GM18499 (cell line): Measurements from ENCODE around the gene HORMAD2.

ENCODE experiments used
- ATAC-seq: cut with Tn5 transposase; IDR thresholded peaks from one replicate; pipeline ENCODE4 v1.9.1; 2021; ENCODE audit warnings: moderate number of reproducible peaks; ENCODE audit not compliant: insufficient read depth, unreplicated experiment

HORMAD2 gene

GRCh38 chr22:30158744-30159500 is 78.7 kb downstream of the HORMAD2 start:
- no peak for ATAC-seq

DNA sequence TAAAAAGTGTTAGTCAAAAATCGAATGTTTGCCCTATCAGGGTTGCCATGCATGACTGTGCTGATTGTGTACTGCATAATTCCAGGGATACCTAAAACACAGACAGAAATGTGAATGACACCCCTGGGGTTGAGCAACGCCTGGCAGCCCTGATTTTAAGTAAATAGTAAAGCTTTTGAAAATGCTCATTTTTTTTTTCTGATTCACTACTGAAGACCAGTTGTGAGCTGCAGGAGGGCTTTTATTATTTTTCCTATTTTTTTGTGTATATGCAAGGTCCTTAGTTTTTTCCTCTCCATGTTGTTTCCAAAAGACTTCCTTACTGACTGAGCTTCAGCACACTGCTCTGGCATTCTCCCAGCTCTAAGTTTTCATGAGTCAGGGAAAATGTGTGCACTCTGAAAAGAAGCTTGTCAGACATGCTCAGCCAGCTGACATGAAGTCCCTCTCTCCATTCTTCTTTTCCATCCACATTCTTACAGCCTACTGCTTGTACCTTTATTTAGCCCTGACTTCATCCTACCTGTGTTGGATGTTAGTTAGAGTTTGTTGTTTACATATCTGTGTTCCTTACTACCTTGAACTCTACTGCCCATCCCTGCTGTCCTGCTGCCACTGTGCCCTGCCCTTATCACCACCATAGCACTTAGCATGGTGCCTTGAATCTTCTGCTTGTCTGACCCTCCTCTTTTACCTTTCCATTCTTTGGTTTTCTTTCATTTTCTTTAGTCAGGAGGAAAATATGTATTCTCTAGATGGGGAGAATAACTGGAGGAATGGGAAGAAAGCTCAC is 79.5 kb downstream of the HORMAD2 start:
- no peak for ATAC-seq

DNA sequence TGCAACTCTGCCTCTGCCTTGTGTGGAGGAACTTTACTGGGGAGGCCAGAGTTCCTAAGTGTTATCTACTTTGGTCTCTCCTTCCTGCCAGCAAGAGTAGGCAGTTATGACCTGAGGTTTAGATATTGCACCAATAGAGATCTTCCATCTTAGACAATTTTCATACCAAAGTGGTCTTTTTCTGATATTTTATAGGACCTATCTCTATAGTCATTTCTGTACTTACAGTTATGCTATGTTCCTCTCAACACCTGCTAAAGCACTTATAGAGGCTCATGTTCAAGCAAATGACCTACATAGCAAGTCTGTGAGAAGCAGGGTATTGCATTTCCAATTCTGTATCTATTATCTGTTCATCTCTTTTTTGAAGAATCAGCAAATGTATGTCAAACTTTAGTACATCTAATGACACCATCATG is 80.8 kb downstream of the HORMAD2 start:
- no peak for ATAC-seq

DNA sequence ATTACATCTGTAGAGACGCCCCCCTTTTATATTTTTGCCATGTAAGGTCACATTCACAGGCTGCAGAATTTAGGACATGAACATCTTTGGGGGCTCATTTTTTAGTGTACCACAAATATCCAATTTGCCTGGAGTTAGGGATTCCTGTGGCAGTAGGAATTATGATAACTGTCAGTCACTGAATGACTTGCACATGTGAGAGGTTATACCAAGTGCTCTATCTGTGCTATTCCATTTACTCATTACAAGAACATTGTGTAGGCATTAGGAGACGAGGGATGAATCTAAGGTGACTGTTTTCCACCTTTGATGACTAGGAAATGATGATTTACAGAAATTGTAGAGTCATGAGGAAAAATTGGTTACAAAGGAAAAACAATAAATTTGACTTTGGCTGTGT is 87.0 kb downstream of the HORMAD2 start:
- no peak for ATAC-seq

DNA sequence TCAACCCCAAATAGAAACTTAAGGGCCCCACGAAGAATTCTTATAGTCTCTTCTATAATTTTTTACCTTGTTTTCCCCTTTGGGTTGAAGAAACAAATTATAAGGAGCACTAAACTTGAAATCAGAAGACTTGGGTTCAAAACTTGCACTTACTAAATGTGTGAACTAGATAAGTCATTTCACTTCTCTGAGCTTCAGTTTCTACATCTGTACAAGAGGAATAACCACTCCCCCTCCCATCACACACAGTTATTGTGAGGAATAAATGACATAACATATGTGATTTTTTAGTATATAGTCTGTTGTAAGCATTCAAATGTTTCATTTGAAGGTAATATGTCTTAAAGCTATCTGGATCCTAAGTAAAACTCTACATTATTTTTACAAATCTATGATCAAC is 87.5 kb downstream of the HORMAD2 start:
- ATAC-seq: no peak

GRCh38 chr22:30169002-30169401 is 88.7 kb downstream of the HORMAD2 start:
- no peak for ATAC-seq

- no peak for ATAC-seq
Observed at GRCh38 chr22:30170129-30170528, 89.9 kb downstream of the HORMAD2 start.

DNA sequence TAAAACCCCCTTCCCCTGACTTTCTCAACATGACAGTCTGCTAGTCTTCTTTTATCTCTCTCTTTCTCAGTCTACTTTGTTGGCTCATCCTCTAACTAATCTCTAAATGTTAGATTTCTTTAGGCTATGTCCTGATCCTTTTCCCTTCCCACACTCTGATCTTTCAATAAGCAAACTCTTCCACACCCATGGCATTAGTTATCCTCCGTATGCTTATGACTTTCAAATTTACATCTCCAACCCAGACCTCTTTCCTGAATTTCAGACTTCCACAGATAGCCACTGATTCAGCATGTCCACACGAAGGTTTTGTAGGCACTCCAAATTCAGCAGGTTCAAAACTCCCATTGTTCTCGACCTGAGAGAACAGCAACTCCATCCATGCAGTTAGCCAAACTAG is 90.7 kb downstream of the HORMAD2 start:
- ATAC-seq: no peak

DNA sequence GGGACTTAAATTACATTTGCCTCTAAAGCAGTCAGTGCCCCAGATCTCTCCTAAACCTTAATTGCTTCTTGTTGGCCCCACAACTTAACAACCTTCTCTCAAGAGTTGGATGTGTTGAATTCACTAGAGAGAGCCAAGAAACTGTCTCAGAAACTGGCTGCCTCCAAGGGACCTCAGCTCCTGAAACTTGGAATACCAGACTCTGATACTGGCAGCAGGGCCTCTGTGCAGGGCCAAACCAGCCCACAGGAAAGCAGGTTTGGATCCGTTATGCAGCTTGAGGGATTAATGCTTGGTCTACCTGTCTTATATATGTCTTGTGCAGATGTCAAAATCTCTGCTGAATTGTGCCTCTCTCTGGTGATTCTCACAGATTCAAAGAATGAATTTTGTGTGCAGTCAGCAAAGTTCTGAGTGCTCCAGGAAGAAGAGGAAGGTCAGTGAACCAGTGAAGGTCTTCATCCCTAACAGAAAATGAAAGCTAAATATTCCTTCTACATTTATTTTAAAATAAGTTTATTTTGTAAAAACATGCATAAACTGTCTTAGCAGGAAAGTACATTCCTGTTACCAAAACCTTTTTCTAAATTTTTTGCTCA is 95.5 kb downstream of the HORMAD2 start:
- no peak for ATAC-seq

- no peak for ATAC-seq
Observed at GRCh38 chr22:30176431-30176830, 96.2 kb downstream of the HORMAD2 start.

DNA sequence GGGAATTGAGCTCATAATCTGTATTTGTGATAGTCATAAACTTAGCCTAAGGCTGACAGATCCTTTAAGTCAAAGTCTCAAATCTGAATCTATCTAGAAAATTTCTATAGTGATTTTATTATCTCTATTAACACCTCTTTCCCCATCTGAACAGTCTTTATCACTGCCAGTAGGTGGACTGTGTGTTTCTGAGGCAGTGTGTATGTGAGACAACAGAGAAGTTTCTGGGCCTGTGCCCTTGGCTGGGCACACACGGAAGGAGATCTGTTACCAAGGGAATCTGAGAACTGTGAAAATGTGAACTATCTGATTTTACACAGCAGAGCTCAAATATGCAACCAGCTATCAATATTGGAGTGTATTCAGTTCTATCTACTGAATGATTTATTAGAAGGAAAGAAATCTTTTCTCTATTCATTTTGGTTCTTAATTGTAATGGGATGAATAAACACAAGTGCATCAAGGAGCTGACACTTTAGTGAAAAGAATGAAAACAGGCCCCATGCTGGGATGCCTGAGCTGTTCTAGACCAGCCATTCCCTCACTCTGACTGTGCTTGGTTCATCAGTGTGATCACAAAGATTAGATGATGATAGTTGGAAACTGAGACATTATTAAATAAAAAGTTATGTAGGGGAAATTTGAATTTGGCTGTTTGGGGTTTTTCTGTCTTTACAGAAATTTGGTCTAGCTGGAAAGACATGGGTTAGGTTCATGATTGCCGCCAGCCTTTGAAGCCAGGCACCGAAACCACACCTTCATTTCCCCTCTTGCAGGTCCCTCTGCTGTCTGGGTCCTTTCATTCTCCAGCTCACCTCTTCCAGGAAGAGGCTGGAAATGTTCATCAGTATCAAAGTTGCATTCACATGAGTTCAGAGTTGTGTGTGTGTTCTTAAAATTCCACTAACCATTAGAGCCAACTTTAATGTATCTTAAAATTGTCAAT is 98.2 kb downstream of the HORMAD2 start:
- ATAC-seq: no peak

DNA sequence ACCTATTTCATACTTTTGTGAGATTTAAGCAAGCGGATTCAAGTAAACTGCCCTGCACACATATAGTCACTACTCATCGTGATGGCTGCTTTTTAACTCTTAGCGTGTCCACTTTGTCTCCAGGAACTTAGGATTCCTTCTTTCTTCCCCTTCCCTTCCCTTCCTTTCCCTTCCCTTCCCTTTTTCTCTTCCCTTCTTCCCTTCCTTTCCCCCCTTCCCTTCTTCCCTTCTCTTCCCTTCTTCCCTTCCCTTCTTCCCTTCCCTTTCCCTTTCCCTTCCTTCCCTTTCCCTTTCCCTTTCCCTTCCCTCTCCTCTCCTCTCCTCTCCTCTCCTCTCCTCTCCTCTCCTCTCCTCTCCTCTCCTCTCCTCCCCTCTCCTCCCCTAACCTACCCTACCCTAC is 100.4 kb downstream of the HORMAD2 start:
- ATAC-seq: no peak

- ATAC-seq: no peak
Observed at GRCh38 chr22:30181459-30182349, 101.4 kb downstream of the HORMAD2 start.

GRCh38 chr22:30182350-30182745 is 102.1 kb downstream of the HORMAD2 start:
- ATAC-seq: no peak

GRCh38 chr22:30182815-30183214 is 102.6 kb downstream of the HORMAD2 start:
- no peak for ATAC-seq

- ATAC-seq: no peak
Observed at GRCh38 chr22:30183271-30183670, 103.0 kb downstream of the HORMAD2 start.

GRCh38 chr22:30183861-30184278 is 103.6 kb downstream of the HORMAD2 start:
- ATAC-seq: no peak

- ATAC-seq: no peak
Observed at GRCh38 chr22:30185129-30185528, 104.9 kb downstream of the HORMAD2 start.

- ATAC-seq: no peak
Observed at GRCh38 chr22:30185549-30185948, 105.3 kb downstream of the HORMAD2 start.
